ENCODE results near the gene ARHGAP36. TPM values are rescaled to one million over a fixed set of nuclear protein-coding genes. Genes with fewer than 3 reads are reported as not detected.

Gene ARHGAP36, protein sequence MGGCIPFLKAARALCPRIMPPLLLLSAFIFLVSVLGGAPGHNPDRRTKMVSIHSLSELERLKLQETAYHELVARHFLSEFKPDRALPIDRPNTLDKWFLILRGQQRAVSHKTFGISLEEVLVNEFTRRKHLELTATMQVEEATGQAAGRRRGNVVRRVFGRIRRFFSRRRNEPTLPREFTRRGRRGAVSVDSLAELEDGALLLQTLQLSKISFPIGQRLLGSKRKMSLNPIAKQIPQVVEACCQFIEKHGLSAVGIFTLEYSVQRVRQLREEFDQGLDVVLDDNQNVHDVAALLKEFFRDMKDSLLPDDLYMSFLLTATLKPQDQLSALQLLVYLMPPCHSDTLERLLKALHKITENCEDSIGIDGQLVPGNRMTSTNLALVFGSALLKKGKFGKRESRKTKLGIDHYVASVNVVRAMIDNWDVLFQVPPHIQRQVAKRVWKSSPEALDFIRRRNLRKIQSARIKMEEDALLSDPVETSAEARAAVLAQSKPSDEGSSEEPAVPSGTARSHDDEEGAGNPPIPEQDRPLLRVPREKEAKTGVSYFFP
- not detected for total RNA-seq

DNA sequence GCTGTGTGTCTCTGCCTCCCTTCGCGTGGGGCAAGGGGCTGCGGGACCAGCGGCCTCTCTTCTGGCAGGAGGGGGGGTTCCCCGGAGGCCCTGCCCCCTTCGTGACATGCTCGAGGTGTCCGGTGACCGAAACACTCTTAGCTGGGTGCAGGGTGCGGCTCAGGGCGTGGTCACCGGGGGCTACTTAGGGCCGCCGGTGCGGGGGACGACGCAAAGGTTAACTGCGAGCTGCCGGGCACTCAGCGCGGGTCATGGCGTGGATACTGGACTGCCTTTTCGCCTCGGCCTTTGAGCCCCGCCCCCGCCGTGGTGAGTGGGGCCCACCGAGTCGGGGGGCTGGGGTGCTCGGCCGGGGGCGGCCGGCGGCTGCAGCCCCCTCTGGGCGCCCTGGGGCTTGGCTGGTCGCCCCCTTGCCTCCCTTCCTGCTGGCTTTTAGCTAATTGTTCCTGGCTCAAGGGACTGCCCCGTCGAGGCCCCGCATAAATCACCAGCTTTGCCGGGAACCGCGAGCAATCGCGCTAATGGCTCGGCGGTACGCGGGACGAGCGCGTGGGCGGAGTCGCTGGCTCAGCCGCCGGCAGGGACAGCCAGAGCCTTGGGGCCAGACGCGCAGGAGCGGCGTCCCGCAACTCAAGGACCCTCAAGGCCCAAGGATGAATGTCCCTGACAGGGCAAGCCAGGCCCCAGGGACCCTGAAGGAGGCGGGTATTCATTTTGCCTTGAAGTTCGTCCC is at the start of gene ARHGAP36:
TSS of gene ARHGAP36 (plus strand) at position 211 of the 733 bp plus-strand sequence. CDS start 23,320 bp downstream, outside the sequence.
- TF ChIP-seq, protein P1, sequence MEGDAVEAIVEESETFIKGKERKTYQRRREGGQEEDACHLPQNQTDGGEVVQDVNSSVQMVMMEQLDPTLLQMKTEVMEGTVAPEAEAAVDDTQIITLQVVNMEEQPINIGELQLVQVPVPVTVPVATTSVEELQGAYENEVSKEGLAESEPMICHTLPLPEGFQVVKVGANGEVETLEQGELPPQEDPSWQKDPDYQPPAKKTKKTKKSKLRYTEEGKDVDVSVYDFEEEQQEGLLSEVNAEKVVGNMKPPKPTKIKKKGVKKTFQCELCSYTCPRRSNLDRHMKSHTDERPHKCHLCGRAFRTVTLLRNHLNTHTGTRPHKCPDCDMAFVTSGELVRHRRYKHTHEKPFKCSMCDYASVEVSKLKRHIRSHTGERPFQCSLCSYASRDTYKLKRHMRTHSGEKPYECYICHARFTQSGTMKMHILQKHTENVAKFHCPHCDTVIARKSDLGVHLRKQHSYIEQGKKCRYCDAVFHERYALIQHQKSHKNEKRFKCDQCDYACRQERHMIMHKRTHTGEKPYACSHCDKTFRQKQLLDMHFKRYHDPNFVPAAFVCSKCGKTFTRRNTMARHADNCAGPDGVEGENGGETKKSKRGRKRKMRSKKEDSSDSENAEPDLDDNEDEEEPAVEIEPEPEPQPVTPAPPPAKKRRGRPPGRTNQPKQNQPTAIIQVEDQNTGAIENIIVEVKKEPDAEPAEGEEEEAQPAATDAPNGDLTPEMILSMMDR (IDR thresholded peaks at IDR 0.05): no peak
- DNase-seq (ENCODE audit: low spot score): no peak
- ATAC-seq (ENCODE audit: low FRiP score): no peak

DNA sequence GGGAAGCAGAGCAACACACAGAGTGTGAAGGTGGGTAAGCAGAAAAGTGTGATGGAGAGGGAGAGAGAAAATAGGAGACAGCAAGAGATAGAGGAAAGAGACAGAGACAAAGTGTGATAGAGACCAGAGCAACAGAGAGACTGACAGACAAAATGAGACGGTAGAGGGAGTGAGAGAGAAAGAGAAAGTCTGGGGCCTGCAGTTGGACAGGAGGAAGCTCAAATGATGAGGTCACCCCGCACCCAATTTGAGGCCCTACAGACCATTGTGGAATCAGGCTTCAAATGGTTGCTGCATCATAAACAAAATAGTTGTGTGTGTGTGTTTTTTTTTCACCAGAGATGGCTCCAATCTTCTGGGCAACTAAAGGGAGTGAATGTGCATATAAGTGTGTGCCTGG is 48.0 kb upstream of the ARHGAP36 start:
- TF ChIP-seq, protein P1 (IDR thresholded peaks at IDR 0.05): no peak
- no peak for DNase-seq (ENCODE audit: low spot score)
- ATAC-seq (ENCODE audit: low FRiP score): no peak

DNA sequence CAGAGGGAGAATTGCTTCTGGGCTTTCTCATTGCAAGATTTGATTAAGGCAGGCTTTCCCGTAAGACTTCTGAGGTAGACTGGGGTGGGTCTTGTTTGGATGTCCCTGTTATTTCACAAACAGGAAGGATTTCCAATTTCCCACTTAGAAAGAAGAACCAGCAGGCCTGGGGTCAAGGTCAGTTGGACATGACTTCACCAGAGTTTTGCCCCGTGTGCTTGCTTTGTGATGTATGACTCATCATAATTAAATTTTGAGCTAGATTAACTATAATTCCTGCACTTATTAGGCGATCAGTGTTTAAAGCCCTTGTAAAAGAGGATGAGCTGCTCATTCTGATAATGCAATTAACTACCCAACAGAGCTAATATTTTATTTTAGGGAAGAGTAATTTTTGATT is 32.8 kb upstream of the ARHGAP36 start:
- no peak for DNase-seq (ENCODE audit: low spot score)
- TF ChIP-seq, protein P1 (IDR thresholded peaks at IDR 0.05): no peak
- ATAC-seq (ENCODE audit: low FRiP score): no peak

DNA sequence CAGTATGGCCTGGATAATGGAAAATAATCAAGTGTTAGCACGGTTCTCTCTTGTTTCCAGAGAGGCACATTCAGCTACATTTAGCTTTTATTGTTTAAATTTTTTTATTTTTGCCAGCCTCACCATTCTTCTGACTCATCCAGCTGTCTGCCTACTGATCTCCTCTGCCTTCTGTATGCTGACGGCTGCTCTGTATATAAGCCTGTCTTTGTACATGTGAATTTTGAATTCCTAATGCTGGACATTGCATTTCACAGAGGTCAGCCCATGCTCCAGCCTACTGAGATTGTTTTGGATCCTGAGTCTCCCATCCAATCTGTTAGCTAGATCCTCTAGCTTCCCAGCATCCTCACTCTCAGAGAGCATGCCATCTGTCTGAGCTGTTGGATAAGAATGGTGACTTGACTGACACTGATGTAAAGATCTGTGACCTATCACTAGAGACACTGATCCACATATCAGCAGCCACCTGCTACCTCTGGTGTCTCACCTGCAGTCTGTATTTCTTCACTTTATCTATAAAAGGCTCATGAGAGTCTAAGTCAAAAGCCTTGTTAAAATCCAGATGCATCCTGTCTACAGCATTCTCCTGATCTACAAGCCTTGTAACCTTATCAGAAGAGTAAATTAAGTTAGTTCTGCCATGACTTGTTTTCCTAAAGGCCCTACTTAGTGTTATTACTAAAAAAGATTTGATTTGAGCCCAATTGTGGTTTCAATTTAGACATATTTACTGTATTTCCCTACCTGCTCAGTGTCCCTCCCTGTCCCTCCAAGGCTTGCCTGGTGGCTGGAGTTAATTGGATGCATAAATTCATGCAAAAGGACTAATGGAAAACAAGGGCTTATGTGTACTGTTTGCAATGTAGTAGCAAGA is 25.6 kb upstream of the ARHGAP36 start:
- TF ChIP-seq, protein P1 (IDR thresholded peaks at IDR 0.05): no peak
- no peak for DNase-seq (ENCODE audit: low spot score)
- ATAC-seq (ENCODE audit: low FRiP score): no peak

DNA sequence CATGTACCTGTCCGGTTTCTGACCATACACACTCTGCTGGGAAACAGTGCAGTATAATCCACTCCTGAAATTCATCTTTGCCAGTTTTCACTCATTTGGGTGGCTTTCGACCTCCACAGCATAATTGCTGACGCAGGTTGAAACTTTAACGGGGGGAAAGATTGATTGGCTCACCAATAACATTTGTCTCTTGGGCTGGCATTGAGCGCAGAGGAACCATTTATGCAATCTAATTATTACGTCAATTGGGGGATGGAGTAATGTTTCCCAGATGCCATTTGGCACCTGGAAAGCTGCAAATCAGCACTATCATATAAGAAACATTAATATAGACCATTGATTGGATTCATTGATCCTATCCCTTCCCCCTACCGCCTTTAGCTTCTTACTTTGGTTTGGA is 24.1 kb upstream of the ARHGAP36 start:
- no peak for ATAC-seq (ENCODE audit: low FRiP score)
- DNase-seq (ENCODE audit: low spot score): no peak
- TF ChIP-seq, protein P1 (IDR thresholded peaks at IDR 0.05): no peak

DNA sequence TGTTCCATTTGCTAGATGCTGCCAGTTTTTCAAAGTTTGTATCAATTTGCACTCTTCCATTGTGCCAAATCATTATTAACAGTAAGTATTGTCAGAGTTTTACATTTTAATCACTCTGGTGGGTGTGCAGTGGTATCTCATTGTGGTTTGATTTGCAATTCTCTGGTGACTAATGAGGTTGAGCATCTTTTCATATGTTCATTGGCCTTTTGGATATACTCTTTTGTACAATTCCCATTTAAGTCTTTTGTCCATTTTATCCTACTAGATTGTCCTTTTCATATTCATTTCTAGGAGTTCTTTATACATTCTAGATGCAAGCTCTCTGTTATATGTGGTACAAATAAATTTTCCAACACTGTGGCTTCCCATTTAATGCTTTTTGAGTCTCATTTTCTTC is 17.4 kb upstream of the ARHGAP36 start:
- ATAC-seq (ENCODE audit: low FRiP score) (no peak), DNase-seq (ENCODE audit: low spot score) (no peak)
- TF ChIP-seq, protein P1 (IDR thresholded peaks at IDR 0.05): no peak
